Ectodermal cell (in vitro differentiated cells): Measurements from ENCODE around the gene TMEM106C. TPM values are rescaled to one million over a fixed set of nuclear protein-coding genes. Genes with fewer than 3 reads are reported as not detected.
A peak's percentile ranks its signal among the peaks of the same experiment; 100 is the strongest.

Experiments used
- H3K27ac ChIP-seq: 2 replicates; pipeline ENCODE4 v1.7.0; 2013; ENCODE audit warnings: mild to moderate bottlenecking, low read depth, low read length; ENCODE audit not compliant: insufficient read depth, poor library complexity, severe bottlenecking
- H3K27me3 ChIP-seq: 2 replicates; pipeline ENCODE4 v1.7.0; 2013; ENCODE audit warnings: mild to moderate bottlenecking, low read length; ENCODE audit not compliant: insufficient read depth, control insufficient read depth, poor library complexity, severe bottlenecking
- H3K36me3 ChIP-seq: one replicate; pipeline ENCODE4 v1.7.0; 2013; ENCODE audit warnings: low read length; ENCODE audit not compliant: control insufficient read depth, insufficient read depth
- H3K4me1 ChIP-seq: one replicate; pipeline ENCODE4 v1.7.0; 2013; ENCODE audit warnings: low read length; ENCODE audit not compliant: control insufficient read depth, insufficient read depth
- H3K4me3 ChIP-seq: 2 replicates; pipeline ENCODE4 v1.7.0; 2013; ENCODE audit warnings: low read depth, low read length, control low read depth; ENCODE audit not compliant: insufficient read depth
- H3K9me3 ChIP-seq: 2 replicates; pipeline ENCODE4 v1.7.0; 2013; ENCODE audit warnings: mild to moderate bottlenecking, low read length, moderate library complexity; ENCODE audit not compliant: control insufficient read depth
- WGBS, 2 experiments: methylation state at CpG; one replicate each; pipeline ENCODE4 v1.1.7; 2013; ENCODE audit warnings: missing lambda C conversion rate in 2 of 2; 5-methylcytosine and 5-hydroxymethylcytosine counted together
- polyA plus RNA-seq, 4 experiments: library from polyadenylated mRNA; stranded (reverse); fragments of 50-300 nt; gene quantifications; one replicate each; pipeline ENCODE4 v1.2.3, GENCODE V29; 2013

The TMEM106C gene
- polyA plus RNA-seq (2013, experiment 1 of 4): 66.0 TPM
- 60.7 TPM for polyA plus RNA-seq (2013, experiment 2 of 4)
- 66.7 TPM for polyA plus RNA-seq (2013, experiment 3 of 4)
- polyA plus RNA-seq (2013, experiment 4 of 4): 79.2 TPM

GRCh38 chr12:47963340-47964040, at the start of gene TMEM106C:
Gene TMEM106C, plus strand, starts transcription at chr12:47963596. Its CDS starts 641 bp downstream, at chr12:47964237.
- 1% methylated on average over 59 of the region's 59 CpGs for WGBS, 2 experiments
- peak within 1 kb of the TSS; percentile 66 for H3K4me3 ChIP-seq
- H3K27ac ChIP-seq: no peak within 1 kb of the TSS
- peaks cover 42% of the 10 kb centered on the region for H3K27me3 ChIP-seq
- H3K36me3 ChIP-seq: no peaks in the 10 kb centered on the region
- H3K4me1 ChIP-seq: peaks cover 11% of the 10 kb centered on the region
- H3K9me3 ChIP-seq: no peaks in the 10 kb centered on the region

- no peaks in the 10 kb centered on the region for H3K36me3 ChIP-seq
- H3K27ac ChIP-seq: no peak overlapping the region
- H3K4me3 ChIP-seq: no peak overlapping the region
- H3K4me1 ChIP-seq: no peaks in the 10 kb centered on the region
- peaks cover 10% of the 10 kb centered on the region for H3K27me3 ChIP-seq
- H3K9me3 ChIP-seq: no peaks in the 10 kb centered on the region
- 85 to 86% methylated on average over 6 of the region's 6 CpGs for whole genome bisulfite sequencing, 2 experiments
These were observed 42.5 kb upstream of the TMEM106C start for GRCh38 chr12:47920913-47921312.

GRCh38 chr12:47921907-47922306, 41.5 kb upstream of the TMEM106C start:
- Histone ChIP-seq H3K27ac (no peak overlapping the region), H3K9me3 (no peaks in the 10 kb centered on the region), H3K4me1 (no peaks in the 10 kb centered on the region), H3K4me3 (no peak overlapping the region), H3K27me3 (peaks cover 20% of the 10 kb centered on the region), H3K36me3 (no peaks in the 10 kb centered on the region)
- 59 to 61% methylated on average over 1 of the region's 1 CpG for WGBS, 2 experiments

- Histone ChIP-seq H3K4me1 (no peaks in the 10 kb centered on the region), H3K4me3 (no peak overlapping the region), H3K36me3 (no peaks in the 10 kb centered on the region), H3K27me3 (peaks cover 17% of the 10 kb centered on the region), H3K9me3 (no peaks in the 10 kb centered on the region), H3K27ac (no peak overlapping the region)
- WGBS, 2 experiments: 76 to 77% methylated on average over 3 of the region's 3 CpGs
These were observed 36.0 kb upstream of the TMEM106C start for GRCh38 chr12:47927346-47927745.

GRCh38 chr12:47930634-47931033, 32.8 kb upstream of the TMEM106C start:
- peaks cover 10% of the 10 kb centered on the region for H3K27me3 ChIP-seq
- no peaks in the 10 kb centered on the region for H3K9me3 ChIP-seq
- H3K27ac ChIP-seq: no peak overlapping the region
- no peak overlapping the region for H3K4me3 ChIP-seq
- WGBS, 2 experiments: 88 to 93% methylated on average over 5 of the region's 5 CpGs
- no peaks in the 10 kb centered on the region for H3K4me1 ChIP-seq
- no peaks in the 10 kb centered on the region for H3K36me3 ChIP-seq

- no peak overlapping the region for H3K27ac ChIP-seq
- no peak overlapping the region for H3K4me3 ChIP-seq
- 77 to 85% methylated on average over 1 of the region's 1 CpG for WGBS, 2 experiments
- no peaks in the 10 kb centered on the region for H3K4me1 ChIP-seq
- peaks cover 7% of the 10 kb centered on the region for H3K27me3 ChIP-seq
- H3K9me3 ChIP-seq: no peaks in the 10 kb centered on the region
- H3K36me3 ChIP-seq: no peaks in the 10 kb centered on the region
These were observed 32.2 kb upstream of the TMEM106C start for GRCh38 chr12:47931187-47931586.

GRCh38 chr12:47935184-47935583, 28.2 kb upstream of the TMEM106C start:
- H3K27me3 ChIP-seq: peaks cover 4% of the 10 kb centered on the region
- no peak overlapping the region for H3K27ac ChIP-seq
- H3K4me3 ChIP-seq: no peak overlapping the region
- H3K9me3 ChIP-seq: no peaks in the 10 kb centered on the region
- WGBS, 2 experiments: 79 to 80% methylated on average over 9 of the region's 9 CpGs
- H3K36me3 ChIP-seq: no peaks in the 10 kb centered on the region
- no peaks in the 10 kb centered on the region for H3K4me1 ChIP-seq

GRCh38 chr12:47938093-47938492, 25.3 kb upstream of the TMEM106C start:
- Histone ChIP-seq H3K27me3 (peaks cover 30% of the 10 kb centered on the region), H3K4me1 (no peaks in the 10 kb centered on the region), H3K36me3 (no peaks in the 10 kb centered on the region), H3K9me3 (no peaks in the 10 kb centered on the region), H3K27ac (no peak overlapping the region), H3K4me3 (no peak overlapping the region)
- WGBS, 2 experiments: 95 to 100% methylated on average over 1 of the region's 1 CpG

GRCh38 chr12:47938594-47938993, 24.8 kb upstream of the TMEM106C start:
- Histone ChIP-seq H3K9me3 (no peaks in the 10 kb centered on the region), H3K27me3 (peaks cover 32% of the 10 kb centered on the region), H3K36me3 (no peaks in the 10 kb centered on the region), H3K4me3 (no peak overlapping the region), H3K4me1 (no peaks in the 10 kb centered on the region), H3K27ac (no peak overlapping the region)
- 87 to 92% methylated on average over 4 of the region's 4 CpGs for WGBS, 2 experiments

GRCh38 chr12:47939009-47939601, 24.3 kb upstream of the TMEM106C start:
- Histone ChIP-seq H3K27ac (no peak overlapping the region), H3K36me3 (no peaks in the 10 kb centered on the region), H3K27me3 (peaks cover 32% of the 10 kb centered on the region), H3K4me1 (no peaks in the 10 kb centered on the region), H3K9me3 (no peaks in the 10 kb centered on the region), H3K4me3 (no peak overlapping the region)
- WGBS, 2 experiments: 88% methylated on average over 6 of the region's 6 CpGs
